NCI-H2081 (cell line): ENCODE measurements around the gene NTSR2.
"Not testable (repeated sequence)": the region's sequence is repeated elsewhere in the genome, so short reads cannot be mapped to it uniquely, and the experiment has no call there.

Experiments used
- DNase-seq, 2 experiments: peaks; one replicate each; lab custom pipeline; 2025; lab: John Stamatoyannopoulos, UW

NTSR2 gene

GRCh38 chr2:11679486-11680181 is 9.6 kb upstream of the NTSR2 start:
- DNase-seq: no peak

- DNase-seq: no peak
Observed at GRCh38 chr2:11679016-11679415, 9.0 kb upstream of the NTSR2 start.

DNA sequence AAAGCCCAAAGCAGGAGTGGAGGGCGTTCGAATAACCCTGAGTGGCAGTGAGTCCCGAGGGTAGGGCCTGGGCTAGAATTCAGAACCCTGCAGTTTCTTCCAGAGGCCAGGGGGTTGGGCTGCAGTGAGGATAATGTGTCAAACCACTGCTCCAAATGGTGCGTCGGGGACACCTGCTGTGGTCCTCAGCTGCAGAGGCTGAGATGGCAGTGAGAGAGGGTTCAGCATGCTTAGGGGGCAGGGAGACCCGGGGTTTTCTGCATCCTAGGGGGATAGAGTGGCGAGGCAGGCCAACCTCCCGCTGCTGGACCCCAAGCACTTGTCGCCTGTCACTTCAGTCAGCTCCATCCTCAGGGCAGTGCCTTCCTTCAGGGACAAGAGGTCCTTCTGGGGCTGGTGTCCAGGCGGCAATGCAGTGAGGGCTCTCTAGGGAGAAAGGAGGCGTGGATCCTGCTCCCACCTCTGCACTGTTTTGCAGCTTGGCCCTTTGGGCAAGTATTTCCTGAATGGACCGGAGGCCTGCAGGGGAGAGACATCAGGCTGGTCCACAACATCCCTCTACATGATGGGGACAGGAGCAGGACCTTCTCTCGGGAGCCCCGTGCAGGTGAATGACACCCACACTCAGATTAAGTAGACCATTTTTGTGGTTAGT is 8.4 kb upstream of the NTSR2 start:
- DNase-seq: no peak

DNA sequence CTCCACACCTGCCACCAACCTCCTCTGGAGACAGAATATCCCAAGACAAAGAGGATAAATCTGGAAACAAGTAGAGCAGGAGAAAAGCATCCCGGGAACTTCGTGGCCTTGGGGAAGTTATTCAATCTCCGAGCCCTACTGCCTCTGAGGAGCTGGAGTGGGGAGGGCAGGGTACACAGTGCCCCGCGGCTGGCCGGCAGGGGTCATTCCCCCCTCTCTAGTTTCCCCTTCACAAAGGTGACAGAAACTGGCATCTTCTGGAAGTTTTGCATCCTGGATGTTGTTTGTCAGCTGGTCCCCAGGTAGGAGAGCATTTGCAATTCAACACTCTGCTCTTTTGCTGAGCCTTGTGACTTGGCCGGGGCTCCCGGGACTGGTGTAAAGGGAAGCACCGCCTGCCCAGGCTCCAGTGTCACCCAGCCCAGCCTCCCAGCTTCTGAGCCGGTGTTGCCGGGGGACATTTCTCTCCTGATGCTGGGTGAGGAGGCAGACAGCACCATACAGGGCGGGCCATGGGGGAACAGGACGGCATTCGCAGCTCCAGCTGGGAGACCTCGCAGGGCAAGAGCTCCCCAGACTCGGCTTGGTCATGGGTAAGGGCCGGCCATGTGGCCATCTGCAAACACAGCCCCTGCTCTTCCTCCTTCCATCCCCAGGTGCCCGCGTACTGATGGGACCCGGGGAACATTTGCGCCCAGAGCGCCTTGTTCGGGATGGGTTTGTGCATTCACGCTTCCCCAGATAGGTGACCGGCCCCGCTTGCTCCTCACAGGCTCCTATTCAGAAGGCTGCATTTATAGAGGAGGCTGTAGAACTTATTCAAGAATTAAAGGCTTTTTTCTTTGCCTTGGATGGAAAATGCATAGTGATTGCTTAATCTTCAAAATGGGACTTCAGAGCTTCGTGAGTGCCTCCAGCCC is 7.4 kb upstream of the NTSR2 start:
- no peak for DNase-seq

DNA sequence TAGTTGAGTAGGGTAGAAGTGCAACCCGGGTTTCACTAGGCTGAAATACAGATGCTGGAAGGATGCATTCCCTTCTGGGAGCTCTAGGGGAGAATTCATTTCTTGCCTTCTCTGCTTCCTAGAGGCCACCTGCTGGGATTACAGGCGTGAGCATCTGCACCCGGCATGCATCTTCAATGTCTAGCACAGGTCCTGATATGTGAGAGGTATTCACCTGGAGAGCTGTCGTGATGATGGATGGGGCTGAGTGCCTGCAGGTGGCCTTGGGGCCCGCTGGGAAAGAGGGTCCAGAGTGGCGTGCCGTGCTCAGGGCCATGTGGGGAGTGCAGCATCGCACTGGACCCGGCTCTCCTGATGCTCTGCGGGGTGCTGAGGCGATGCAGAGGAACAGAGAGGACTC is 6.6 kb upstream of the NTSR2 start:
- no peak for DNase-seq

DNA sequence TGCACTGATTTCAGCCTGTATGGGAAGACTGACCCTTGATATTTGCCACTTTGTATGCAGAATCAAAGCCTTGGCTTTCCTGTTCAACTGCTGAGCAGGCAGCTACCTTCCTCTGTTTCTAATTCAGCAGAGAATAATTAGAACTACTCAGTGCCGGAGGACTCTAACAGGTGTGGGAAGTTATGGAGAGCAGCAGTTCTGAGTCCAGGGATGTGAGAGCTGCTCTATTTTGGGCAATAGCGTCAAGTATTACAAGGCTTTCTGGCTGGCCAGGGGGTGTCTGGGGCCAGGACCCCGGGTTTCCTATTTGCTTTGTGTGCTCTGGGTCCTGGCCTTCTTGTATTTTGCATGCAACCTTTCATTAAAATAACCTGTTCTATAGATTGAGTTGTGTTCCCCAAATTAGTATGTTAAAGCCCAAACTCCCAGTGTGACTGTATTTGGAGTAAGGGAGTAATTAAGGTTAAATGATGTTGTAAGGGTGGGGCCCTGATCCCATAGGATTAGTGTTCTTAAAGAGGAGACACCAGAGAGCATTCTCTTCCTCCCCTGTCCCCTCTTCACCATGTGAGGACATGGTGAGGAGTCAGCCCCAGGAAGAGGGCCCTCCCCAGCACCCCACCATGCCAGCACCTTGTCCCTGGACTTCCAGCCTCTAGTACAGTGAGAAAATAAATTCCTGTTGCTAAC is 5.6 kb upstream of the NTSR2 start:
- DNase-seq: no peak

GRCh38 chr2:11674983-11675382 is 5.0 kb upstream of the NTSR2 start:
- DNase-seq: no peak

- DNase-seq: no peak
Observed at GRCh38 chr2:11672407-11672806, 2.4 kb upstream of the NTSR2 start.

GRCh38 chr2:11667866-11668637 is 1.9 kb downstream of the NTSR2 start:
- DNase-seq: no peak

DNA sequence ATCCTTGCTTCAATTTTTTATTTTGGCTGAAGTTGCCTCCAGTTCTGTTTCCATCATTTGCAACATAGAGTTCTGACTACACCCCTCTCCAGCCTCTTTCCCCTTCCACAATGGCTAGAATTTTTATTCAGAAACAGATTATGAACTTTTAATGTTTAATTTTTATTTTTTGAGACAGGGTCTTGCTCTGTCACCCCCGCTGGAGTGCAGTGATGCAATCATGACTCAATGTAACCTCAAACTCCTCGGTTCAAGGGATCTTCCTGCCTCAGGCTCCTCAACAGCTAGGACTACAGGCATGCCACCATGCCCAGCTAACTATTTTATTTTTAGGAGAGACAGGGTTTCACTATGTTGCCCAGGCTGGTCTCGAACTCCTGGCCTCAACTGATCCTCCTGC is 2.8 kb downstream of the NTSR2 start:
- DNase-seq: no peak

- no peak for DNase-seq
Observed at GRCh38 chr2:11665510-11666362, 4.3 kb downstream of the NTSR2 start.

- DNase-seq: no peak
Observed at GRCh38 chr2:11665028-11665427, 5.0 kb downstream of the NTSR2 start.

GRCh38 chr2:11663427-11663826 is 6.6 kb downstream of the NTSR2 start:
- DNase-seq: no peak

DNA sequence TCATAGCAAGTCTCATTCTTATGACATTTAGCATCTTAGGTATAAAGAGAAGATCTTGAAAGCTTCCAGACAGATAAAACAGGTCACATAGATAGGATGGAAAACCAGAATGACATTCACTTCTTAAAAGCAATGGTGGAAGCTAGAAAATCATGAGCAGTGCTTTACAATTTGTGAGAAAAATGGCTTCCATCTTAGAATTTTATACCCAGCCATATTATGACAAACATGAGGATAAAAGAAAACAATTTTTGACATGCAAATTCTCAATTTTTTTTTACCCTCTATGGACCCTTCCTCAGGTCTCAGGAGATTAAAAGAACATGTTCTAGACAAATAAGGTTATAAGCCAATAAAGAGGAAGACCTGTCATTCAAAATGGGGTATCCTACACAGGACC is 7.1 kb downstream of the NTSR2 start:
- no peak for DNase-seq

GRCh38 chr2:11661891-11662435 is 8.0 kb downstream of the NTSR2 start:
- DNase-seq: no peak

- not testable (repeated sequence) for DNase-seq
Observed at GRCh38 chr2:11660396-11660795, 9.6 kb downstream of the NTSR2 start.

DNA sequence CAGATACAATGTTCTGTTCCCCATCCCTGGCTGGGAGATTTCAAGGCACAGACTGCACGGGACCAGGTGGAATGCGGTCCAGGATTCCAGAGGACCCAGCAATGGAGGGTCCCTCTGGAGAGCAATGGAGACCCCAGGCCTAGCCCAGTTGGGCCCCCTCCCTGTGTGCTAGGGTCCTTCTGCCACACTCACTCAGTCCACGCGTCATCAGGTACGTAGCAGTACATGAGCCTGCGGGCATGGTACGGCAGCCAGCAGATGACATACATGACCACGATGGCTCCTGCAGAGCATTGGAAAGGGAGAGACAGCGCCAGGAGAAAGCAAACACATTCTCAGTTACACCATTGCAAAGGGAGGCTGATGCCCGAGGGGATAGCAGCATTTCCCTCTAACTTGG is 10.1 kb downstream of the NTSR2 start:
- DNase-seq: no peak

DNA sequence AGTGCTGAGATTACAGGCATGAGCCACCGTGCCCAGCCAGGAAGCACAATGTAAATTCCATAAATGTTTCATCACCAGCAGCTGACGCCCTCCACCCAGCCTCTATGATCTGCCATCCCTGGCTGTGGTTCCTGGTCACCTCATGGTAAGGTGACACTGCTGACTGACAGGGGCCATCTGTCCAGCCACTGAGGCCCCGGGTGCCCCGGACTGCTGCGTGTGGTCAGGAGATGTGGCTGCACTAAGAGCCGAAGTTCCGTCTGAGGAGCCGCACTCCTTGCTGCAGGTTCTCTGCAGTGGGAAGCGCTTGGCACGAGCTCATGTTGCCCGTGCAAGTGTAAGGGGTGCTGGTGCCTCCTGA is 10.9 kb downstream of the NTSR2 start:
- DNase-seq: no peak

- no peak for DNase-seq
Observed at GRCh38 chr2:11658208-11659114, 11.5 kb downstream of the NTSR2 start.
